Adrenal gland (tissue), 5 donors: Measurements from ENCODE around the gene KSR2.

ENCODE experiments used
- CTCF ChIP-seq, 6 experiments: fragments of 450-650 bp in 4 of 6; fragments of 200-600 bp in 2 of 6; sonication (generic) in 1 of 6; IDR thresholded peaks; 1 replicate in 5 of 6; 2 replicates in 1 of 6; pipeline versions ENCODE4 v1.5.1 to v1.8.0; 2016 to 2021; ENCODE audit warnings: antibody characterized with exemption in 6 of 6, mild to moderate bottlenecking in 2 of 6, moderate library complexity in 1 of 6
- POLR2A ChIP-seq, 2 donors: fragments of 450-650 bp; IDR thresholded peaks; one replicate each; pipeline ENCODE4 v1.6.1; 2017; ENCODE audit warnings: antibody characterized with exemption in 2 of 2, mild to moderate bottlenecking in 2 of 2, moderate library complexity in 1 of 2
- donor health status: DM: no; HTN: no; CAD: no.

- no peak for TF ChIP-seq POLR2A (IDR thresholded peaks at IDR 0.05)
- TF ChIP-seq CTCF (IDR thresholded peaks at IDR 0.05), result no peak
Measured at GRCh38 chr12:117963836-117964235, 5.0 kb downstream of the KSR2 start.
